ENCODE data around the gene KRT8.

The KRT8 gene

GRCh38 chr12:52857500-52857899, 47.4 kb downstream of the KRT8 start:
- TF ChIP-seq MAX (IDR thresholded peaks at IDR 0.05) (no peak), TAF1 (IDR thresholded peaks at IDR 0.05; ENCODE audit: low read depth) (no peak), ZBTB7A (IDR thresholded peaks at IDR 0.05; ENCODE audit: low read depth) (no peak), NFIC (IDR thresholded peaks at IDR 0.05) (no peak), FOXM1 (IDR thresholded peaks at IDR 0.05; ENCODE audit: borderline replicate concordance, low read depth) (no peak), TEAD4 (IDR thresholded peaks at IDR 0.05) (no peak), CEBPB (IDR thresholded peaks at IDR 0.05) (no peak), CREB1 (IDR thresholded peaks at IDR 0.05; ENCODE audit: low read depth) (no peak), USF1 (IDR thresholded peaks at IDR 0.05) (no peak)

- TF ChIP-seq ZBTB7A (IDR thresholded peaks at IDR 0.05; ENCODE audit: low read depth) = no peak
These were observed 48.1 kb downstream of the KRT8 start for GRCh38 chr12:52856787-52857186.

GRCh38 chr12:52851787-52852186, 53.1 kb downstream of the KRT8 start:
- TF ChIP-seq RAD21 (IDR thresholded peaks at IDR 0.05; ENCODE audit: low read depth) (no peak), NFIC (IDR thresholded peaks at IDR 0.05) (no peak), ZBTB7A (IDR thresholded peaks at IDR 0.05; ENCODE audit: low read depth) (no peak)

- TF ChIP-seq CEBPB (IDR thresholded peaks at IDR 0.05) (no peak), CREB1 (IDR thresholded peaks at IDR 0.05; ENCODE audit: low read depth) (no peak), EGR1 (IDR thresholded peaks at IDR 0.05) (no peak), MAX (IDR thresholded peaks at IDR 0.05) (no peak), USF1 (IDR thresholded peaks at IDR 0.05) (no peak), RAD21 (IDR thresholded peaks at IDR 0.05; ENCODE audit: low read depth) (no peak), YY1 (IDR thresholded peaks at IDR 0.05; ENCODE audit: low read depth) (no peak), ZBTB7A (IDR thresholded peaks at IDR 0.05; ENCODE audit: low read depth) (no peak), NFIC (IDR thresholded peaks at IDR 0.05) (no peak), FOXM1 (IDR thresholded peaks at IDR 0.05; ENCODE audit: borderline replicate concordance, low read depth) (no peak), TCF12 (IDR thresholded peaks at IDR 0.05; ENCODE audit: low read depth) (no peak), TEAD4 (IDR thresholded peaks at IDR 0.05) (no peak), REST (IDR thresholded peaks at IDR 0.05; ENCODE audit: low read depth) (no peak), EP300 (IDR thresholded peaks at IDR 0.05; ENCODE audit: borderline replicate concordance) (no peak), TAF1 (IDR thresholded peaks at IDR 0.05; ENCODE audit: low read depth) (no peak)
These were observed 54.2 kb downstream of the KRT8 start for GRCh38 chr12:52850681-52851080.

- TF ChIP-seq RAD21 (IDR thresholded peaks at IDR 0.05; ENCODE audit: low read depth) = no peak
- TF ChIP-seq USF1 (IDR thresholded peaks at IDR 0.05) = no peak
- TF ChIP-seq EGR1 (IDR thresholded peaks at IDR 0.05) = no peak
- no peak for TF ChIP-seq YY1 (IDR thresholded peaks at IDR 0.05; ENCODE audit: low read depth)
- no peak for TF ChIP-seq TAF1 (IDR thresholded peaks at IDR 0.05; ENCODE audit: low read depth)
- TF ChIP-seq EP300 (IDR thresholded peaks at IDR 0.05; ENCODE audit: borderline replicate concordance) = no peak
- TF ChIP-seq NFIC (IDR thresholded peaks at IDR 0.05) = no peak
These were observed 55.4 kb downstream of the KRT8 start for GRCh38 chr12:52849511-52849910.

GRCh38 chr12:52848661-52849255, 56.1 kb downstream of the KRT8 start, which contains the start of gene KRT78:
Gene KRT78 (minus strand): TSS chr12:52848994. CDS start chr12:52848930, 64 bp downstream.
- TF ChIP-seq TAF1 (IDR thresholded peaks at IDR 0.05; ENCODE audit: low read depth) = no peak
- no peak for TF ChIP-seq CREB1 (IDR thresholded peaks at IDR 0.05; ENCODE audit: low read depth)

- TF ChIP-seq REST (IDR thresholded peaks at IDR 0.05; ENCODE audit: low read depth) (no peak), YY1 (IDR thresholded peaks at IDR 0.05; ENCODE audit: low read depth) (no peak), MAX (IDR thresholded peaks at IDR 0.05) (no peak), EP300 (IDR thresholded peaks at IDR 0.05; ENCODE audit: borderline replicate concordance) (peak; percentile 14; the same call in 1 of the 2 replicates), FOXM1 (IDR thresholded peaks at IDR 0.05; ENCODE audit: borderline replicate concordance, low read depth) (peak; percentile 71; the same call in 1 of the 2 replicates), EGR1 (IDR thresholded peaks at IDR 0.05) (no peak), TAF1 (IDR thresholded peaks at IDR 0.05; ENCODE audit: low read depth) (no peak), CEBPB (IDR thresholded peaks at IDR 0.05) (no peak), USF1 (IDR thresholded peaks at IDR 0.05) (peak; percentile 58), ZBTB7A (IDR thresholded peaks at IDR 0.05; ENCODE audit: low read depth) (no peak), TCF12 (IDR thresholded peaks at IDR 0.05; ENCODE audit: low read depth) (peak; percentile 49; the same call in 1 of the 2 replicates), TEAD4 (IDR thresholded peaks at IDR 0.05) (peak; percentile 50; the same call in 1 of the 2 replicates), RAD21 (IDR thresholded peaks at IDR 0.05; ENCODE audit: low read depth) (no peak; the same call in 1 of the 2 replicates), CREB1 (IDR thresholded peaks at IDR 0.05; ENCODE audit: low read depth) (no peak), NFIC (IDR thresholded peaks at IDR 0.05) (0 out of 2 replicates have a peak, but pooled peaks have one; percentile 47)
These were observed 57.4 kb downstream of the KRT8 start for GRCh38 chr12:52847335-52848102.
